KG1 (cell line): ENCODE results near the gene TRPV5.

Experiments
- DNase-seq: peaks from one replicate; lab custom pipeline; 2025; lab: John Stamatoyannopoulos, UW

Gene TRPV5

GRCh38 chr7:142908921-142909890, 24.3 kb downstream of the TRPV5 start:
- no peak for DNase-seq

- DNase-seq = no peak
Measured at GRCh38 chr7:142908290-142908689, 25.3 kb downstream of the TRPV5 start.

GRCh38 chr7:142906643-142907042, 26.9 kb downstream of the TRPV5 start:
- no peak for DNase-seq

- no peak for DNase-seq
Measured at GRCh38 chr7:142905759-142906158, 27.8 kb downstream of the TRPV5 start.

GRCh38 chr7:142904128-142904527, 29.4 kb downstream of the TRPV5 start:
- no peak for DNase-seq

- DNase-seq = no peak
Measured at GRCh38 chr7:142901426-142902259, 31.9 kb downstream of the TRPV5 start.

GRCh38 chr7:142899661-142900060, 33.9 kb downstream of the TRPV5 start:
- DNase-seq = no peak

- no peak for DNase-seq
Measured at GRCh38 chr7:142898377-142899170, 35.0 kb downstream of the TRPV5 start.

- DNase-seq = no peak
Measured at GRCh38 chr7:142897691-142898090, 35.9 kb downstream of the TRPV5 start.

GRCh38 chr7:142896741-142897379, 36.7 kb downstream of the TRPV5 start:
- no peak for DNase-seq

- DNase-seq = no peak
Measured at GRCh38 chr7:142896151-142896550, 37.4 kb downstream of the TRPV5 start.

GRCh38 chr7:142894985-142895593, 38.5 kb downstream of the TRPV5 start:
- DNase-seq = no peak

- no peak for DNase-seq
Measured at GRCh38 chr7:142894112-142894984, 39.2 kb downstream of the TRPV5 start.

- no peak for DNase-seq
Measured at GRCh38 chr7:142892951-142893350, 40.6 kb downstream of the TRPV5 start.

GRCh38 chr7:142891490-142892082, 42.0 kb downstream of the TRPV5 start:
- DNase-seq = no peak

- no peak for DNase-seq
Measured at GRCh38 chr7:142890874-142891485, 42.6 kb downstream of the TRPV5 start.

GRCh38 chr7:142889816-142890215, 43.7 kb downstream of the TRPV5 start:
- no peak for DNase-seq

- no peak for DNase-seq
Measured at GRCh38 chr7:142887282-142888015, 46.1 kb downstream of the TRPV5 start.

- no peak for DNase-seq
Measured at GRCh38 chr7:142886866-142887265, 46.7 kb downstream of the TRPV5 start.
